Left lung (tissue), 10 donors: Measurements from ENCODE around the gene DVL1. TPM values are rescaled to one million over a fixed set of nuclear protein-coding genes. Genes with fewer than 3 reads are reported as not detected.

Experiments used
- ATAC-seq: fragments of 200-7000 bp; cut with Tn5 transposase; one replicate; pipeline ENCODE4 v1.9.1; 2020; ENCODE audit warnings: moderate library complexity
- DNase-seq, 4 donors: peaks; one replicate each; pipeline ENCODE4 v3.0.0-alpha.2; 2013 to 2020
- H3K27ac ChIP-seq, 2 donors: fragments of 200-600 bp; sonication (generic) in 1 of 2; one replicate each; pipeline versions ENCODE4 v1.5.0 to v1.8.0; 2020 to 2021
- H3K27me3 ChIP-seq, 2 donors: fragments of 200-600 bp; sonication (generic) in 1 of 2; one replicate each; pipeline versions ENCODE4 v1.5.0 to v1.8.0; 2020 to 2021
- H3K36me3 ChIP-seq, 2 donors: fragments of 200-600 bp; sonication (generic) in 1 of 2; one replicate each; pipeline versions ENCODE4 v1.5.0 to v1.8.0; 2020 to 2021
- H3K4me1 ChIP-seq, 2 donors: fragments of 200-600 bp; one replicate each; pipeline ENCODE4 v1.8.0; 2021
- H3K4me3 ChIP-seq, 2 donors: fragments of 200-600 bp; sonication (generic) in 1 of 2; one replicate each; pipeline versions ENCODE4 v1.5.0 to v1.8.0; 2020 to 2021; ENCODE audit warnings: mild to moderate bottlenecking in 1 of 2
- H3K9me3 ChIP-seq, 2 donors: fragments of 200-600 bp; sonication (generic) in 1 of 2; one replicate each; pipeline versions ENCODE4 v1.5.0 to v1.8.0; 2020 to 2021
- CTCF ChIP-seq, 2 donors: fragments of 200-600 bp; sonication (generic) in 1 of 2; IDR thresholded peaks; one replicate each; pipeline versions ENCODE4 v1.5.0 to v1.8.0; 2021; ENCODE audit warnings: antibody characterized with exemption in 2 of 2
- intact Hi-C, 2 donors: fragments of 100-400 bp; cut with DNase I; formaldehyde crosslinking; loops; one replicate each; pipeline versions ENCODE4 v1.11.2 to v1.14.2; 2022
- polyA plus RNA-seq, 6 donors: library from polyadenylated mRNA; unstranded; fragments of 120-200 nt; gene quantifications; one replicate each; pipeline ENCODE4 v1.2.1, GENCODE V29; 2013; ENCODE audit not compliant: insufficient read length in 6 of 6
- total RNA-seq, 2 donors: library from RNA; stranded (reverse); fragmentation: NEBNext Ultra II Directional; extraction: Animal tissue kit (Norgen Biotek cat#: 25700); gene quantifications; one replicate each; pipeline ENCODE4 v1.2.1, GENCODE V29; 2021
- donor health status: DM: no; HTN: yes; CAD: no.
- donor health status: DM: no; HTN: no; CAD: no.

DVL1 gene
- total and polyA plus RNA-seq, 8 donors = 20.6 to 81.2 (median 30.4) TPM

GRCh38 chr1:1336446-1336845 lies 12.8 kb downstream of the DVL1 start:
- no peak overlapping the region for H3K27ac ChIP-seq
- ATAC-seq (no peak), DNase-seq (no peak)
- H3K9me3 ChIP-seq = no peaks in the 10 kb centered on the region
- no peak overlapping the region for H3K4me3 ChIP-seq
- intact Hi-C loops = no loop called here
- TF ChIP-seq CTCF (IDR thresholded peaks at IDR 0.05) = no peak
- H3K27me3 ChIP-seq = no peaks in the 10 kb centered on the region
- H3K4me1 ChIP-seq = peaks cover 0 to 2% of the 10 kb centered on the region in 2 donors
- peaks cover 0 to 59% of the 10 kb centered on the region in 2 donors for H3K36me3 ChIP-seq

- ATAC-seq = no peak
- peaks cover 0 to 54% of the 10 kb centered on the region in 2 donors for H3K36me3 ChIP-seq
- no peak for TF ChIP-seq CTCF (IDR thresholded peaks at IDR 0.05)
- H3K27ac ChIP-seq = no peak overlapping the region
- no peaks in the 10 kb centered on the region for H3K27me3 ChIP-seq
- intact Hi-C loops = no loop called here
- DNase-seq = no peak
- no peaks in the 10 kb centered on the region for H3K9me3 ChIP-seq
- no peak overlapping the region for H3K4me3 ChIP-seq
- peaks cover 0 to 8% of the 10 kb centered on the region in 2 donors for H3K4me1 ChIP-seq
Measured at GRCh38 chr1:1335792-1336248, 13.4 kb downstream of the DVL1 start.

- DNase-seq (no peak), ATAC-seq (no peak)
- TF ChIP-seq CTCF (IDR thresholded peaks at IDR 0.05) = no peak
- Histone ChIP-seq H3K36me3 (peaks cover 0 to 51% of the 10 kb centered on the region in 2 donors), H3K27me3 (no peaks in the 10 kb centered on the region), H3K9me3 (no peaks in the 10 kb centered on the region), H3K4me3 (no peak overlapping the region), H3K27ac (no peak overlapping the region), H3K4me1 (peaks cover 0 to 9% of the 10 kb centered on the region in 2 donors)
- intact Hi-C loops = no loop called here
Measured at GRCh38 chr1:1335283-1335682, 13.9 kb downstream of the DVL1 start.

- DNase-seq (no peak), ATAC-seq (no peak)
- Histone ChIP-seq H3K36me3 (peaks cover 0 to 47% of the 10 kb centered on the region in 2 donors), H3K4me1 (peaks cover 0 to 9% of the 10 kb centered on the region in 2 donors), H3K27ac (no peak overlapping the region), H3K27me3 (no peaks in the 10 kb centered on the region), H3K4me3 (no peak overlapping the region), H3K9me3 (no peaks in the 10 kb centered on the region)
- no peak for TF ChIP-seq CTCF (IDR thresholded peaks at IDR 0.05)
- intact Hi-C loops = no loop called here
Measured at GRCh38 chr1:1334835-1335234, 14.4 kb downstream of the DVL1 start.

- ATAC-seq = no peak
- intact Hi-C loops = no loop called here
- no peak for DNase-seq
- Histone ChIP-seq H3K36me3 (peaks cover 0 to 40% of the 10 kb centered on the region in 2 donors), H3K27ac (no peak overlapping the region), H3K27me3 (no peaks in the 10 kb centered on the region), H3K4me3 (no peak overlapping the region), H3K4me1 (peaks cover 0 to 9% of the 10 kb centered on the region in 2 donors), H3K9me3 (no peaks in the 10 kb centered on the region)
- TF ChIP-seq CTCF (IDR thresholded peaks at IDR 0.05) = no peak
Measured at GRCh38 chr1:1333551-1334241, 15.5 kb downstream of the DVL1 start.
